GM21515 (cell line): ENCODE data around the gene WDR20.

Source experiments
- ATAC-seq: cut with Tn5 transposase; IDR thresholded peaks from one replicate; pipeline ENCODE4 v1.9.1; 2021; ENCODE audit not compliant: unreplicated experiment

Gene WDR20

GRCh38 chr14:102195446-102195845 is 55.7 kb downstream of the WDR20 start:
- ATAC-seq, result no peak

GRCh38 chr14:102196039-102196901 is 56.6 kb downstream of the WDR20 start:
- no peak for ATAC-seq

GRCh38 chr14:102196902-102197230 is 57.2 kb downstream of the WDR20 start:
- no peak for ATAC-seq

- ATAC-seq, result no peak
Observed at GRCh38 chr14:102197317-102197853, 57.7 kb downstream of the WDR20 start.

- no peak for ATAC-seq
Observed at GRCh38 chr14:102200690-102201352, 61.1 kb downstream of the WDR20 start.

GRCh38 chr14:102201353-102201738 is 61.6 kb downstream of the WDR20 start:
- no peak for ATAC-seq

- ATAC-seq, result no peak
Observed at GRCh38 chr14:102201776-102202175, 62.1 kb downstream of the WDR20 start.

- ATAC-seq, result no peak
Observed at GRCh38 chr14:102202944-102203343, 63.2 kb downstream of the WDR20 start.

GRCh38 chr14:102203382-102203781 is 63.7 kb downstream of the WDR20 start:
- ATAC-seq, result no peak

- ATAC-seq, result no peak
Observed at GRCh38 chr14:102205560-102205959, 65.9 kb downstream of the WDR20 start.

GRCh38 chr14:102206918-102207317 is 67.2 kb downstream of the WDR20 start:
- ATAC-seq, result no peak

- no peak for ATAC-seq
Observed at GRCh38 chr14:102207831-102208365, 68.2 kb downstream of the WDR20 start.

- ATAC-seq, result no peak
Observed at GRCh38 chr14:102208741-102209140, 69.0 kb downstream of the WDR20 start.

GRCh38 chr14:102209224-102209966 is 69.7 kb downstream of the WDR20 start:
- ATAC-seq, result no peak

GRCh38 chr14:102210421-102211042 is 70.8 kb downstream of the WDR20 start:
- ATAC-seq, result no peak

- no peak for ATAC-seq
Observed at GRCh38 chr14:102211240-102211639, 71.5 kb downstream of the WDR20 start.

- ATAC-seq, result no peak
Observed at GRCh38 chr14:102212356-102212755, 72.7 kb downstream of the WDR20 start.

- no peak for ATAC-seq
Observed at GRCh38 chr14:102212845-102213244, 73.1 kb downstream of the WDR20 start.

- no peak for ATAC-seq
Observed at GRCh38 chr14:102213470-102213869, 73.8 kb downstream of the WDR20 start.

- no peak for ATAC-seq
Observed at GRCh38 chr14:102213984-102214658, 74.4 kb downstream of the WDR20 start.
